Stimulated activated memory B cell treated with anti-CD40 and anti-IgM and Interleukin-4, amounts not matched to agents 10 μg/mL and 1 μg/mL and 100 μg/mL, for 72 hours (primary cell): ENCODE measurements around the gene CMTM2.
"Not testable (repeated sequence)": the region's sequence is repeated elsewhere in the genome, so short reads cannot be mapped to it uniquely, and the experiment has no call there.

ENCODE experiments used
- ATAC-seq: fragments of 150-1000 bp; cut with Tn5 transposase; 2 replicates; pipeline ENCODE4 v1.10.0; 2021
- H3K27ac Mint-ChIP-seq: one replicate; pipeline ENCODE4 v1.8.0; 2022; ENCODE audit warnings: mild to moderate bottlenecking, mixed read lengths
- H3K27me3 Mint-ChIP-seq: one replicate; pipeline ENCODE4 v1.8.0; 2022; ENCODE audit warnings: mixed read lengths
- H3K36me3 Mint-ChIP-seq: one replicate; pipeline ENCODE4 v1.8.0; 2022; ENCODE audit warnings: mixed read lengths
- H3K4me1 Mint-ChIP-seq: one replicate; pipeline ENCODE4 v1.8.0; 2022; ENCODE audit warnings: mixed read lengths
- H3K4me3 Mint-ChIP-seq: one replicate; pipeline ENCODE4 v1.8.0; 2022; ENCODE audit warnings: mild to moderate bottlenecking, moderate library complexity, mixed read lengths
- H3K9me3 Mint-ChIP-seq: one replicate; pipeline ENCODE4 v1.8.0; 2022; ENCODE audit warnings: mixed read lengths

The CMTM2 gene

DNA sequence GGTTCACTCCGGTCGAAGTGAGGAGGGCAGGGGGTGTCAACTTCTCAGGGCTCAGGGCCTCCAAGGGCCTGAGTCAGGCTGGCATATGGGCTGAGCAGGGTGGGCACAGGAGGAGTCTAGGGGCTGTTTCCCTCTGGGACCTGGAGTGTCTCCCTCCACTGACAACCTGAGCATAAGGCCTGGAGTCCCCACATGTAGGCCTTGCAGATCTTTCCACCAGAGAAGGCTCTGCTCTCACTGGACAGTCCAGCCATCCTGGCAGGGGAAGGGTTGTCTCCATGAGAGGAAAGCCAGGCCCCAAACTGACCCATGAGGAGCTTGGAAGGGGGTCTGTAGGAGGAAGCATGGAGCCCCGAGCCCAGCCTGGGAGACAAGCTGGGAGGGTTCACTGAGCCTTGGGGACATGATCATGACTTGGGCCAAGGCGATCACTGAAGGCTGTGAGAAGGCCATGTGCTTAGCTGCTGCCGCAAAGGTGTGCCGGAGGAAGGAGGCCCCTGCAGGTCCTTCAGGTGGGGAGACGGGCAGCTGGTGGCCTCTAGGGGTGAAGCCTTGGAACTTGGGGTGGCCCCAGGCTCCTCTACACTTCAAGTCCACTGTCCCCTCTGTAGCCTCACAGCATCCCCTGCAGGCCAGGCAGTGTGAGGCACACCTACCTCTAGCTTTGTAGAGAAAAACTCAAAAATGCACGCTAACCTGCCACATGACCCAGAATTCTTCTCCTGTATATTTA, 9.9 kb downstream of the CMTM2 start:
- Mint-ChIP-seq H3K27me3 (peaks cover 21% of the 10 kb centered on the region), H3K4me1 (peaks cover 30% of the 10 kb centered on the region), H3K4me3 (peak overlapping the region; percentile 50), H3K36me3 (no peaks in the 10 kb centered on the region), H3K9me3 (peaks cover 2% of the 10 kb centered on the region), H3K27ac (no peak overlapping the region)
- ATAC-seq: peak; percentile 82

- Mint-ChIP-seq H3K36me3 (no peaks in the 10 kb centered on the region), H3K27ac (peak overlapping the region; percentile 70)
- ATAC-seq: no peak
Observed at GRCh38 chr16:66590322-66590721, 11.1 kb downstream of the CMTM2 start.

GRCh38 chr16:66591018-66591417, 11.8 kb downstream of the CMTM2 start:
- no peak overlapping the region for H3K4me3 Mint-ChIP-seq
- H3K36me3 Mint-ChIP-seq: no peaks in the 10 kb centered on the region
- H3K9me3 Mint-ChIP-seq: peaks cover 2% of the 10 kb centered on the region
- no peak for ATAC-seq
- no peak overlapping the region for H3K27ac Mint-ChIP-seq
- H3K27me3 Mint-ChIP-seq: peaks cover 28% of the 10 kb centered on the region
- H3K4me1 Mint-ChIP-seq: peaks cover 36% of the 10 kb centered on the region

More at GRCh38 chr16:66590322-66590721, 11.1 kb downstream of the CMTM2 start:
- peaks cover 28% of the 10 kb centered on the region for H3K27me3 Mint-ChIP-seq
- peak overlapping the region; percentile 75 for H3K4me3 Mint-ChIP-seq
- H3K9me3 Mint-ChIP-seq: peaks cover 2% of the 10 kb centered on the region
- peaks cover 40% of the 10 kb centered on the region for H3K4me1 Mint-ChIP-seq

DNA sequence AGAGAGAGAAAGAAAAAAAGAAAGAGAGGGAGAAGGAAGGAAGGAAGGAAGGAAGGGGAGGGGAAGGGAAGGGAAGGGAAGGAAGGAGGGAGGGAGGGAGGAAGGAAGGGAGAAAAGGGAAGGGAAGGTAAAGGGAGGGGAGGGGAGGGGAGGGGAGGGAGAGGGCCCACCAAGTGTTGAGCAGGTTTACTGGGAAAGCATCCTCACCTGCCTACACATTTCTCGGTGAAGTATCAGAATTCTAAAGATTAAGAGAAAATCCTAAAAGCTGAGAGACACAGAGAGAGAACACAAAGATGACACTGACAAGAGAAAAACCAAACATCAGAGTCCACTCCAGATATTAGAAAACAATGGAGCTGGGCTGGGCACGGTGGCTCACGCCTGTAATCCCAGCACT, 13.0 kb downstream of the CMTM2 start:
- H3K27ac Mint-ChIP-seq: no peak overlapping the region
- peaks cover 28% of the 10 kb centered on the region for H3K27me3 Mint-ChIP-seq
- H3K4me3 Mint-ChIP-seq: no peak overlapping the region
- peaks cover 2% of the 10 kb centered on the region for H3K9me3 Mint-ChIP-seq
- no peak for ATAC-seq
- H3K36me3 Mint-ChIP-seq: no peaks in the 10 kb centered on the region
- H3K4me1 Mint-ChIP-seq: peaks cover 36% of the 10 kb centered on the region

DNA sequence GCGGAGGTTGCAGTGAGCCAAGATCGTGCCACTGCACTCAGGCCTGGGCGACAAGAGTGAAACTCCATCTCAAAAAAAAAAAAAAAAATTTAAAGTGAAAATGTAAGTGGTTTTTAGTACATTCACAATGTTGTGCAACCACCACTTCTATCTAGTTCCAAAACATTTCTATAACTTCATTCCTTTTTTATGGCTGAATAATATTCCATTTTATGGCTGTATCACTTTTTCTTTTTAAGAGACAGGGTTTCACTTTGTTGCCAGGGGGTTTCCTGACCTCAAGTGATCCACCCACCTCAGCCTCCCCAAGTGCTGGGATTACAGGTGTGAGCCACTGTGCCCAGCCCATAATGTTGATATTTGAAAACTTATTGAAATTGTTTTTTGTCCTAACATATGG, 13.6 kb downstream of the CMTM2 start:
- H3K27ac Mint-ChIP-seq: no peak overlapping the region
- no peak for ATAC-seq
- H3K9me3 Mint-ChIP-seq: peaks cover 2% of the 10 kb centered on the region
- H3K4me1 Mint-ChIP-seq: peaks cover 35% of the 10 kb centered on the region
- H3K27me3 Mint-ChIP-seq: peaks cover 28% of the 10 kb centered on the region
- H3K36me3 Mint-ChIP-seq: no peaks in the 10 kb centered on the region
- H3K4me3 Mint-ChIP-seq: no peak overlapping the region

DNA sequence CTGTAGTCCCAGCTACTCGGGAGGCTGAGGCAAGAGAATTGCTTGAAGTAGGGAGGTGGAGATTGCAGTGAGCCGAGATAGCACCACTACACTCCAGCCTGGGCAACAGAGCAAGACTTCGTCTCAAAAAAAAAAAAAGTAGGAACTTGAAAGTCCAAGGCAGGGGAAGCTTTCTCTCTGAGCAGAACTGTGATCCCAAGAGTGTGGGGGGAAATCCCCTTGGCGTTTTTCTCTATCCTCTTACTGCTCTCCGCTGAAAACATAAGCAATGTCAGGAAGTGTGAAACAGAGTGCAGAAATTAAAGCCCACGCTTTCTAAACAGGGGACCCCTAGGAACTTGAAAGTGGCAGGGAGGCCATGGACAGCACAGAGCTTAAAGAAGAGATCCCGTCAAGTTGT, 15.5 kb downstream of the CMTM2 start:
- H3K27me3 Mint-ChIP-seq: peaks cover 33% of the 10 kb centered on the region
- no peaks in the 10 kb centered on the region for H3K36me3 Mint-ChIP-seq
- peaks cover 2% of the 10 kb centered on the region for H3K9me3 Mint-ChIP-seq
- H3K27ac Mint-ChIP-seq: no peak overlapping the region
- no peak overlapping the region for H3K4me3 Mint-ChIP-seq
- peaks cover 29% of the 10 kb centered on the region for H3K4me1 Mint-ChIP-seq
- peak; percentile 75 for ATAC-seq

- not testable (repeated sequence) for H3K4me3 Mint-ChIP-seq, ATAC-seq, H3K27ac Mint-ChIP-seq, H3K9me3 Mint-ChIP-seq, H3K36me3 Mint-ChIP-seq
- Mint-ChIP-seq H3K27me3 (peaks cover 39% of the 10 kb centered on the region), H3K4me1 (peaks cover 18% of the 10 kb centered on the region)
Observed at GRCh38 chr16:66596559-66596958, 17.3 kb downstream of the CMTM2 start.

DNA sequence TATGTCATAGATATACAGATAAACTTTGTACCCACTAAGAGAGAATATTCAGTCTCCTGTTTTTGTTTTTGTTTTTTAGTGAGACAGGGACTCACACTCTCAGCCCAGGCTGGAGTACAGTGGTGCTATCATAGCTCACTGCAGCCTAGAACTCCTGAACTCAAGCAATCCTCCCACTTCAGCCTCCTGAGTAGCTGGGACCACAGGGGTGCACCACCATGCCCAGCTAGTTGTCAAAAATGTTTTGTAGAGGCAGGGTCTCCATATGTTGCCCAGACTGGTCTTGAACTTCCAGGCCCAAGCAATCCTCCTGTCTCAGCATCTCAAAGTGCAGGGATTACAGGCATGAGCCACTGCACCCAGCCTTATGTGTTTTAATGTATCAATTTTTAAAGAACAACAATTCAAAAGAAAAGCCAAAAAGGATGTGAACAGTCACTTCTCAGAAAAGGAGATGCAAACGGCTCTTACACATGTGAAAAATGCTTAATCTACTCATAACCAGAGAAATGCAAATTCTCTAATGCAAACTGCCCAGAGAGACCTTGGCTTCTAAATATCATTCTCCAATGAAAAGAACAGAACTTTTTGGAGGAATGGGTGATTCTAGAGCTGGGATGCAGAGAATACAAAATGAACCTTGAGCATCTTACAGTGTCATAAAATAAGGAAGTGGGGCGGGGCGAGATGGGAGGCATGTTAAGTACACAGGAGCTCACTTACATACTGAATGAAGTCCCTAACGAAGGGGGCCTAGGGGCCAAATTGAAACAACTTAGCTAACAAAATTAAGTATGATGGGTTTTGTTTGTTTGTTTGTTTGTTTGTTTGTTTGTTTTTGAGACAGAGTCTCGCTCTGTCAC, 18.0 kb downstream of the CMTM2 start:
- Mint-ChIP-seq H3K4me1 (peaks cover 18% of the 10 kb centered on the region), H3K9me3 (peaks cover 11% of the 10 kb centered on the region), H3K27ac (no peak overlapping the region), H3K27me3 (peaks cover 39% of the 10 kb centered on the region), H3K4me3 (no peak overlapping the region), H3K36me3 (peaks cover 9% of the 10 kb centered on the region)
- ATAC-seq: peak; percentile 69

DNA sequence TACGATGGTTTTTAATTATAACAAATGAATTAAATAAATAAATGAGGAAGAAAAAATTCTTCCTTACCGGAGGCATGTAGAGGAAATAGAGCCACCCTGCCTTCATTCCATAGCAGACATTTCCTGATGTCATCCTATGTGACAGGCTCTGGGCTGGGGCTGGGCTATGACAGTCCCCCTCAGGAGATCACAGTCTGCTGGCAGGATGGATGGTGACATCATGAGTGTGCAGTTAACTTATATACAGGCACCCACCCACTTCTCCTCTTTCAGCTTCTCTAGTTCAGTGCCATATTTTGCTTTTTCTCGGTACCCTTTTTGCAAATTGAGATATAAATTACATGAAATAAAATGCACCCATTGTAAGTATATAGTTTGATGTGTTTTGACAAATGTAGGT, 18.8 kb downstream of the CMTM2 start:
- H3K27ac Mint-ChIP-seq: no peak overlapping the region

GRCh38 chr16:66599726-66600125, 20.5 kb downstream of the CMTM2 start:
- Mint-ChIP-seq H3K4me1 (peaks cover 31% of the 10 kb centered on the region), H3K9me3 (peaks cover 9% of the 10 kb centered on the region), H3K27ac (no peak overlapping the region), H3K36me3 (peaks cover 9% of the 10 kb centered on the region), H3K4me3 (no peak overlapping the region), H3K27me3 (peaks cover 60% of the 10 kb centered on the region)
- ATAC-seq: no peak

More for the DNA sequence above, 18.8 kb downstream of the CMTM2 start:
- Mint-ChIP-seq H3K36me3 (peaks cover 9% of the 10 kb centered on the region), H3K9me3 (peaks cover 11% of the 10 kb centered on the region), H3K27me3 (peaks cover 46% of the 10 kb centered on the region), H3K4me3 (no peak overlapping the region), H3K4me1 (peaks cover 23% of the 10 kb centered on the region)
- ATAC-seq: no peak

- Mint-ChIP-seq H3K9me3 (peaks cover 9% of the 10 kb centered on the region), H3K27me3 (peaks cover 54% of the 10 kb centered on the region), H3K4me3 (no peak overlapping the region), H3K36me3 (peaks cover 9% of the 10 kb centered on the region), H3K27ac (no peak overlapping the region), H3K4me1 (peaks cover 24% of the 10 kb centered on the region)
- ATAC-seq: no peak
Observed at GRCh38 chr16:66600477-66600876, 21.2 kb downstream of the CMTM2 start.

- H3K4me1 Mint-ChIP-seq: peaks cover 32% of the 10 kb centered on the region
- H3K36me3 Mint-ChIP-seq: peaks cover 9% of the 10 kb centered on the region
- peaks cover 9% of the 10 kb centered on the region for H3K9me3 Mint-ChIP-seq
- H3K27me3 Mint-ChIP-seq: peaks cover 57% of the 10 kb centered on the region
- H3K27ac Mint-ChIP-seq: no peak overlapping the region
- no peak overlapping the region for H3K4me3 Mint-ChIP-seq
- no peak for ATAC-seq
Observed at GRCh38 chr16:66601471-66601870, 22.2 kb downstream of the CMTM2 start.

GRCh38 chr16:66603537-66604375, 24.5 kb downstream of the CMTM2 start:
- Mint-ChIP-seq H3K27me3 (peaks cover 76% of the 10 kb centered on the region), H3K27ac (peak overlapping the region; percentile 38), H3K4me3 (peak overlapping the region; percentile 85), H3K4me1 (peaks cover 38% of the 10 kb centered on the region), H3K36me3 (peaks cover 9% of the 10 kb centered on the region), H3K9me3 (peaks cover 9% of the 10 kb centered on the region)
- ATAC-seq: peak; percentile 55

DNA sequence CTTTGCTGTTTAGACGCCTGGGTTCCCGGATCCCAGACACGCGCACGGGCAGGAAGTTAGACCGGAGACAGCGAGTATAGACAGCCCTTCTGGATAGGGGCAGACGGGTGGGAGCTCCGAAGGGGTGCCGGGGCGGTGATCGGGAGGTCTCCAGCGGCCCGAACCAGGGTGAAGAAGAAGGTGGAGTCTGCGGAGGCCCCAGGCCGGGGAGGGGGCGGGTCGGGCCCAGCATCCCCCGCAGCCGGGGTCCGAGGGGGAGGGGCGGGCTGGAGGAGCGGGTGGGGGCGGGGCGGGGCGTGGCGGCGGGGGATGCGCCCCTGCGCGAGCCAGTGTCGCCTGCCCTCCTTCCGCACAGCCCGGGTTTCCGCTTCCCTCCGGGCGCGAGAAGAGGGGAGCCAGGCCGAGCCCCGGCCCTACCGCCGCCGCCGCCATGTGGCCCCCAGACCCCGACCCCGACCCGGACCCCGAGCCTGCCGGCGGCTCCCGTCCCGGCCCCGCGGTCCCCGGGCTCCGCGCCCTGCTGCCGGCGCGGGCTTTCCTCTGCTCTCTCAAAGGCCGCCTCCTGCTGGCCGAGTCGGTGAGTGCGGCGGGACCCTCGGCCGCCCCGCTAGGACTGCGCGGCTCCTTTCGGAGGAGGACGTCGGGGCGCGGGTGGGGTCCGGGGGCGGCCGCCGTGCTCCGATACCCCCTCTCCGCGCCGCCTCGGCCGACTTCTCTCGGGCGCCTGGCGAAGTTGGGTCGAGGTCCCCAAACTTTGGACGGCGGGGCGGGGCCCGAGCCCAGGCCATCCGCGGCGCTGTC, 25.3 kb downstream of the CMTM2 start, which contains the start of gene CMTM3:
TSS of gene CMTM3 (plus strand) at position 329 of the 801 bp plus-strand sequence. CDS start at position 431, 102 bp downstream.
- Mint-ChIP-seq H3K27me3 (peaks cover 76% of the 10 kb centered on the region), H3K4me1 (peaks cover 38% of the 10 kb centered on the region), H3K27ac (peak within 1 kb of the TSS; percentile 38), H3K4me3 (peak within 1 kb of the TSS; percentile 85), H3K9me3 (peaks cover 9% of the 10 kb centered on the region), H3K36me3 (peaks cover 9% of the 10 kb centered on the region)
- peak; percentile 66 for ATAC-seq
